H1 (cell line): ENCODE measurements around the gene ITGB8. TPM values are rescaled to one million over a fixed set of nuclear protein-coding genes. Genes with fewer than 3 reads are reported as not detected.

ENCODE experiments used
- BCL11A ChIP-seq, 2 experiments: IDR thresholded peaks; one replicate each; pipeline ENCODE4 v1.6.1; 2011; ENCODE audit warnings: low read depth in 2 of 2, low read length in 2 of 2, mild to moderate bottlenecking in 2 of 2
- CHD7 ChIP-seq: fragments of 300-600 bp; sonication (generic); IDR thresholded peaks from 2 replicates; pipeline ENCODE4 v1.7.1; 2012; ENCODE audit warnings: low read length, moderate library complexity, mild to moderate bottlenecking, inconsistent platforms; ENCODE audit not compliant: insufficient replicate concordance
- CTCF ChIP-seq, 3 experiments: IDR thresholded peaks; 1 replicate in 2 of 3; 2 replicates in 1 of 3; pipeline versions ENCODE4 v1.5.1 to v1.6.1; 2011; ENCODE audit warnings: low read length in 3 of 3, mild to moderate bottlenecking in 3 of 3, inconsistent platforms in 2 of 3, low read depth in 1 of 3, moderate library complexity in 1 of 3; ENCODE audit not compliant: insufficient read depth in 1 of 3; ENCODE audit errors: control extremely low read depth in 1 of 3
- KDM5A ChIP-seq: fragments of 200-600 bp; IDR thresholded peaks from 2 replicates; pipeline ENCODE4 v1.7.1; 2012; ENCODE audit warnings: mild to moderate bottlenecking, low read length, inconsistent platforms, mixed read lengths
- SIRT6 ChIP-seq: IDR thresholded peaks from one replicate; pipeline ENCODE4 v1.7.1; 2012; ENCODE audit warnings: low read length, inconsistent platforms
- SIX5 ChIP-seq: IDR thresholded peaks from 2 replicates; pipeline ENCODE4 v1.6.1; 2011; ENCODE audit warnings: mild to moderate bottlenecking, low read depth, low read length
- SP2 ChIP-seq: IDR thresholded peaks from 2 replicates; pipeline ENCODE4 v1.6.1; 2012; ENCODE audit warnings: mild to moderate bottlenecking, low read length, inconsistent platforms
- SRF ChIP-seq: IDR thresholded peaks from 2 replicates; pipeline ENCODE4 v1.6.1; 2011; ENCODE audit warnings: mild to moderate bottlenecking, low read depth, low read length, moderate library complexity
- TAF1 ChIP-seq: IDR thresholded peaks from 2 replicates; pipeline ENCODE4 v1.6.1; 2011; ENCODE audit warnings: mild to moderate bottlenecking, low read depth, low read length
- TBP ChIP-seq: IDR thresholded peaks from 2 replicates; pipeline ENCODE4 v1.6.1; 2011; ENCODE audit warnings: low read depth, low read length, improper control_type of control experiment
- TCF12 ChIP-seq: IDR thresholded peaks from 2 replicates; pipeline ENCODE4 v1.6.1; 2011; ENCODE audit warnings: low read depth, mild to moderate bottlenecking, low read length
- polyA plus RNA-seq, 7 experiments: library from polyadenylated mRNA; depleted of rRNA in 3 of 7; stranded (reverse) in 5 of 7; unstranded in 2 of 7; fragments of >200 nt in 5 of 7; fragments of 200-250 nt in 2 of 7; gene quantifications; 1 replicate in 5 of 7; 2 replicates in 1 of 7; 4 replicates in 1 of 7; pipeline versions ENCODE4 v1.2.1 to v1.2.3, GENCODE V29; 2011 to 2013; ENCODE audit warnings: missing spikeins in 2 of 7, mixed read lengths in 2 of 7
- total RNA-seq: library from RNA; stranded (reverse); fragmentation: NEBNext Ultra II Directional; extraction: Animal tissue kit (Norgen Biotek cat#: 25700); gene quantifications from 2 replicates; pipeline ENCODE4 v1.2.1, GENCODE V29; 2021

Gene ITGB8
- total and polyA plus RNA-seq, 2 of the 8 experiments (the other 6 are each of a cell fraction or from before 2014, with no cell fraction given) = 1.2 to 3.6 TPM

DNA sequence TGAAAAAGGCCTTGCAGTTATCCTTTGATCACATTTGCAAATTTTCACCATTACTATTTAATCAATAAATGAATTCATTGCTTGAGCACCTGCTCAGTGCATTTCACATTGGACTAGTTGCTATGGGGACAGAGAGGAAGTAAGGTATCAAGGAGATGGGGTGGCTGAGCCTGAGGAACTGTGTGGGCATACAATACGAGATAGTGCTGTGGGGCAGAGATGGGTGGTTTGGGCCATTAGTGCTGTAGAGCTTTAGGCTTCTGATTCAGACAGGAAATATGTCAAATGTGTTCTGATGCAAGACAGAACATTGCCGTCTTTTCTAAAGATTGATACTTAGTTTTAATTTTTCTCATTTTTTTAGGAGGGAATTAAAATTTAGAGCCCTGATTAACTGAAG lies 13.2 kb downstream of the ITGB8 start (continued):
- no peak for TF ChIP-seq CHD7
- TF ChIP-seq TBP = no peak
- TF ChIP-seq SIX5 = no peak
- no peak for TF ChIP-seq SP2
- TF ChIP-seq TCF12 = no peak
- TF ChIP-seq TAF1 = no peak
- TF ChIP-seq KDM5A = no peak
- TF ChIP-seq BCL11A (IDR thresholded peaks at IDR 0.05; ENCODE audit: low read depth in 2 of 2, low read length in 2 of 2) = no peak
- no peak for TF ChIP-seq SRF
- no peak for TF ChIP-seq SIRT6
- TF ChIP-seq CTCF (IDR thresholded peaks at IDR 0.05; ENCODE audit: control extremely low read depth in 1 of 3, insufficient read depth in 1 of 3, low read depth in 1 of 3, low read length in 3 of 3) = no peak
